SK-N-MC (cell line): Measurements from ENCODE around the gene TMC2.

Experiments
- EZH2 ChIP-seq: fragments of 200-600 bp; sonication (generic); IDR thresholded peaks from one replicate; pipeline ENCODE4 v1.6.1; 2017; ENCODE audit warnings: antibody characterized with exemption
- FOXP2 ChIP-seq: optimal IDR thresholded peaks from 2 replicates; pipeline ENCODE3; 2011; ENCODE audit warnings: mild to moderate bottlenecking, moderate library complexity; ENCODE audit not compliant: insufficient read depth; ENCODE audit errors: extremely low read length, control extremely low read depth
- POLR2AphosphoS5 ChIP-seq: IDR thresholded peaks from 2 replicates; pipeline ENCODE4 v1.6.1; 2012; ENCODE audit warnings: mild to moderate bottlenecking, low read depth, low read length, borderline replicate concordance

DNA sequence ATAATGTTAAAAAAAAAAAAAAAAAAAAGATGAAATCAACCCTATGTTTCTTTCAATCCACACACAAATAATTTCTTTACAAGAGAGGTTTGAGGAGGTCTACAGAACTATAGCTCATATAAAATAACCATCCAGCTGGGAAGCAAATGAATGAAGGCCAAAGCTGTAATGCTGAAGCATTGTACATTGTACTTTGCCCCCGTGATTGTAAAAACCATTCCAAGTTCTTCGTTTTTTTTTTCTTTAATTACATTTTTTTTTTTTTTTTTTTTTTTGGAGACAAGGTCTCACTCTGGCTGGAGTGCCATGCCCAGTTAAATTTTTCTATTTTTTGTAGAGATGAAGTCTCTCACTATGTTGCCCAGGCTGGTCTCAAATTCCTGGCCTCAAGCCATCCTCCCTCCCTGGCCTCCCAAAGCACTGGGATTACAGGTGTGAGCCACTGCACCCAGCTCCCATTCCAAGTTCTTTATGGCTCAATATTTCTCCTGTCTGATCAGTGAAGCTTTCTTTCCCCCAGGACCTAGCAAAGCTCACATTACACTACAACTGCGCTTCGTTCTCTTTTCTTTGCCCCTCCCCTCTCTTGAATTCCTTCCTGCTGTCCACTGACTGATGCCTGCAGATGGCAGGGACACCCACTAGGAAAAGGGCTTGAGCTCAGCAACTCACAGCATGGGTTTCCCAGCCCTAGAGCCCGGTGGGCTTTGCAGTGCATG, 63.1 kb downstream of the TMC2 start:
- TF ChIP-seq POLR2AphosphoS5 (no peak), EZH2 (no peak), FOXP2 (no peak)
